Panc1 (cell line): ENCODE measurements around the gene RSU1.

Source experiments
- TF ChIP-seq, protein P1 (sequence below): fragments of 450-650 bp; IDR thresholded peaks from 2 replicates; pipeline ENCODE4 v1.5.1; 2017; ENCODE audit warnings: mild to moderate bottlenecking
- TF ChIP-seq, protein P2 (sequence below), 2 experiments: IDR thresholded peaks; 2 replicates each; pipeline ENCODE4 v1.6.1; 2011 to 2012; ENCODE audit warnings: low read depth in 2 of 2, control low read depth in 1 of 2, low read length in 1 of 2, mild to moderate bottlenecking in 1 of 2, moderate library complexity in 1 of 2; ENCODE audit not compliant: insufficient read depth in 1 of 2

- TF ChIP-seq, protein P1, sequence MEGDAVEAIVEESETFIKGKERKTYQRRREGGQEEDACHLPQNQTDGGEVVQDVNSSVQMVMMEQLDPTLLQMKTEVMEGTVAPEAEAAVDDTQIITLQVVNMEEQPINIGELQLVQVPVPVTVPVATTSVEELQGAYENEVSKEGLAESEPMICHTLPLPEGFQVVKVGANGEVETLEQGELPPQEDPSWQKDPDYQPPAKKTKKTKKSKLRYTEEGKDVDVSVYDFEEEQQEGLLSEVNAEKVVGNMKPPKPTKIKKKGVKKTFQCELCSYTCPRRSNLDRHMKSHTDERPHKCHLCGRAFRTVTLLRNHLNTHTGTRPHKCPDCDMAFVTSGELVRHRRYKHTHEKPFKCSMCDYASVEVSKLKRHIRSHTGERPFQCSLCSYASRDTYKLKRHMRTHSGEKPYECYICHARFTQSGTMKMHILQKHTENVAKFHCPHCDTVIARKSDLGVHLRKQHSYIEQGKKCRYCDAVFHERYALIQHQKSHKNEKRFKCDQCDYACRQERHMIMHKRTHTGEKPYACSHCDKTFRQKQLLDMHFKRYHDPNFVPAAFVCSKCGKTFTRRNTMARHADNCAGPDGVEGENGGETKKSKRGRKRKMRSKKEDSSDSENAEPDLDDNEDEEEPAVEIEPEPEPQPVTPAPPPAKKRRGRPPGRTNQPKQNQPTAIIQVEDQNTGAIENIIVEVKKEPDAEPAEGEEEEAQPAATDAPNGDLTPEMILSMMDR, result no peak
- TF ChIP-seq, protein P2, sequence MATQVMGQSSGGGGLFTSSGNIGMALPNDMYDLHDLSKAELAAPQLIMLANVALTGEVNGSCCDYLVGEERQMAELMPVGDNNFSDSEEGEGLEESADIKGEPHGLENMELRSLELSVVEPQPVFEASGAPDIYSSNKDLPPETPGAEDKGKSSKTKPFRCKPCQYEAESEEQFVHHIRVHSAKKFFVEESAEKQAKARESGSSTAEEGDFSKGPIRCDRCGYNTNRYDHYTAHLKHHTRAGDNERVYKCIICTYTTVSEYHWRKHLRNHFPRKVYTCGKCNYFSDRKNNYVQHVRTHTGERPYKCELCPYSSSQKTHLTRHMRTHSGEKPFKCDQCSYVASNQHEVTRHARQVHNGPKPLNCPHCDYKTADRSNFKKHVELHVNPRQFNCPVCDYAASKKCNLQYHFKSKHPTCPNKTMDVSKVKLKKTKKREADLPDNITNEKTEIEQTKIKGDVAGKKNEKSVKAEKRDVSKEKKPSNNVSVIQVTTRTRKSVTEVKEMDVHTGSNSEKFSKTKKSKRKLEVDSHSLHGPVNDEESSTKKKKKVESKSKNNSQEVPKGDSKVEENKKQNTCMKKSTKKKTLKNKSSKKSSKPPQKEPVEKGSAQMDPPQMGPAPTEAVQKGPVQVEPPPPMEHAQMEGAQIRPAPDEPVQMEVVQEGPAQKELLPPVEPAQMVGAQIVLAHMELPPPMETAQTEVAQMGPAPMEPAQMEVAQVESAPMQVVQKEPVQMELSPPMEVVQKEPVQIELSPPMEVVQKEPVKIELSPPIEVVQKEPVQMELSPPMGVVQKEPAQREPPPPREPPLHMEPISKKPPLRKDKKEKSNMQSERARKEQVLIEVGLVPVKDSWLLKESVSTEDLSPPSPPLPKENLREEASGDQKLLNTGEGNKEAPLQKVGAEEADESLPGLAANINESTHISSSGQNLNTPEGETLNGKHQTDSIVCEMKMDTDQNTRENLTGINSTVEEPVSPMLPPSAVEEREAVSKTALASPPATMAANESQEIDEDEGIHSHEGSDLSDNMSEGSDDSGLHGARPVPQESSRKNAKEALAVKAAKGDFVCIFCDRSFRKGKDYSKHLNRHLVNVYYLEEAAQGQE (IDR thresholded peaks at IDR 0.05; ENCODE audit: insufficient read depth in 1 of 2, low read depth in 2 of 2, low read length in 1 of 2), result no peak
Measured at GRCh38 chr10:16724509-16724908, 92.7 kb downstream of the RSU1 start.
